HG03378 (cell line): ENCODE measurements around the gene CDC27.
A peak's percentile ranks its signal among the peaks of the same experiment; 100 is the strongest.
"Not testable (repeated sequence)": the region's sequence is repeated elsewhere in the genome, so short reads cannot be mapped to it uniquely, and the experiment has no call there.

Experiments used
- ATAC-seq: cut with Tn5 transposase; IDR thresholded peaks from one replicate; pipeline ENCODE4 v1.9.1; 2021; ENCODE audit warnings: mild to moderate bottlenecking, moderate library complexity; ENCODE audit not compliant: unreplicated experiment

CDC27 gene

DNA sequence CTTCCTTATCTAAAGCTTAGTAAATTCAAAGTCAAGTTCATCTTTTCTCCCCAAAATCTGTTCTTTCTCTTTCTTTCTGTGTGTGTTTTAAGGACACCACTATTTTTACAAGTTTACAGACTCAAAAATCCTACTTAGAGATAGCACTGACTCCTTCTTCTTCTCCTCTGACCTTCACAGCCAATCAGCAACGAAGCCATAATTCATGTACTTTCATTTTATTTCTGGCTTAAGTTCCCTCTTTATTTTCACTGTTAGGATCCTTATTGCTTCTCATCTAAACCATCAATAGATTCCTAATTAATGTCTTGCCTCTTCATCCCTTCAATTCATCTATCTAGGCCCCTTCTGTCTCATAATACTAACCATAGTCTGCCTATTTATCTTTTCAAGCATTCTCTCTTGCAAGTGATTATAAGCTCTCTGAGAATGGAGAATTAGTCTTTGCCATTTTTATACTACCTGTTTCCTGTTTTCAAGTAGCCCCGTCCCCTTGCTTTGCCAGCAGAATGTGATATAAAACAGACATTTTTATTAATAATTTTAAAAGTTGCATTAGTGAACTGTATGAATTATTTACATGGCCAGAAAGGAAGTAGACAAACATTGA lies 27.0 kb downstream of the CDC27 start:
- ATAC-seq, result no peak

- ATAC-seq, result no peak
These were observed 29.8 kb downstream of the CDC27 start for GRCh38 chr17:47159315-47159714.

GRCh38 chr17:47145351-47145750 lies 43.7 kb downstream of the CDC27 start:
- ATAC-seq, result no peak

- no peak for ATAC-seq
These were observed 53.9 kb downstream of the CDC27 start for GRCh38 chr17:47135235-47135634.

GRCh38 chr17:47134354-47134753 lies 54.7 kb downstream of the CDC27 start:
- ATAC-seq, result not testable (repeated sequence)

GRCh38 chr17:47131761-47132160 lies 57.3 kb downstream of the CDC27 start:
- ATAC-seq, result no peak

- ATAC-seq, result not testable (repeated sequence)
These were observed 62.3 kb downstream of the CDC27 start for GRCh38 chr17:47126835-47127234.

- ATAC-seq, result not testable (repeated sequence)
These were observed 65.8 kb downstream of the CDC27 start for GRCh38 chr17:47123262-47123661.

GRCh38 chr17:47120521-47121095 lies 68.5 kb downstream of the CDC27 start:
- no peak for ATAC-seq

DNA sequence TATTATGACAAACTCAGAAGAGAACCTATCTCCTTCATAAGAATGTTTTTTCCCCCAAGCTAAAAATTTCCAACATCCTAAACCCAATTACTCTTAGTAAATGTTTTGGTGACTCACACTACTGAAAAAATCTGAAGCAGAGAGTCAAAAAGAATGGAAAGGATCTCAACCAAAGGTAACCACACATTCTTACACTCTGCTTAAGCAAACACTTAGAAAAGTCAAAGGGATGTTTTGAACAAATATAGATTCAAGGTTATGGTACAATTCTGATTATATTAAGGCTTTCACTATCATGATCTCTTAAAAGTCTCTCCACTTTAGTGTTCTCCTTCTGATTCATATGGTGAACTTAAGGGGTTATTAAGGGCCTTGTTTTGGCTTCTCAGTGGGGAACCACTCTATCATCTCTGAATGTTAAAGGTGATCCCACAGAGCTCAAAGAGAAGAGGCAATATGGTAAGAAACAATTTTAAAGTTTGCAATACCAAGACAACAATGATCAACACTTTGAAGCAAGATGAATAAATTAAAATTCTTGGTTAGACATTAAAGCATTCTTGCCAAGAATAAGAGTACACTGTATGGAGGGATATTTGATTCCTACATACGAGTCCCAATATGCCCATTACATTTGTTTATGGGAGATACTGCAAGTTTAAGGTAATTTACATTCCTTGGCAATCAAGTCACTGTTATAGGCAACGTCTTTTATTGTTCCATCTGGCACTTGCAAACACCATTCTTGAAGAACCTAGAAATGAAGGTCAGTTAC lies 69.2 kb downstream of the CDC27 start:
- no peak for ATAC-seq

- ATAC-seq, result no peak
These were observed 71.7 kb downstream of the CDC27 start for GRCh38 chr17:47117386-47117785.

- ATAC-seq, result no peak
These were observed 83.0 kb downstream of the CDC27 start for GRCh38 chr17:47106130-47106529.

- ATAC-seq, result not testable (repeated sequence)
These were observed 83.8 kb downstream of the CDC27 start for GRCh38 chr17:47105246-47105645.

- ATAC-seq, result no peak
These were observed 86.2 kb downstream of the CDC27 start for GRCh38 chr17:47102914-47103313.

DNA sequence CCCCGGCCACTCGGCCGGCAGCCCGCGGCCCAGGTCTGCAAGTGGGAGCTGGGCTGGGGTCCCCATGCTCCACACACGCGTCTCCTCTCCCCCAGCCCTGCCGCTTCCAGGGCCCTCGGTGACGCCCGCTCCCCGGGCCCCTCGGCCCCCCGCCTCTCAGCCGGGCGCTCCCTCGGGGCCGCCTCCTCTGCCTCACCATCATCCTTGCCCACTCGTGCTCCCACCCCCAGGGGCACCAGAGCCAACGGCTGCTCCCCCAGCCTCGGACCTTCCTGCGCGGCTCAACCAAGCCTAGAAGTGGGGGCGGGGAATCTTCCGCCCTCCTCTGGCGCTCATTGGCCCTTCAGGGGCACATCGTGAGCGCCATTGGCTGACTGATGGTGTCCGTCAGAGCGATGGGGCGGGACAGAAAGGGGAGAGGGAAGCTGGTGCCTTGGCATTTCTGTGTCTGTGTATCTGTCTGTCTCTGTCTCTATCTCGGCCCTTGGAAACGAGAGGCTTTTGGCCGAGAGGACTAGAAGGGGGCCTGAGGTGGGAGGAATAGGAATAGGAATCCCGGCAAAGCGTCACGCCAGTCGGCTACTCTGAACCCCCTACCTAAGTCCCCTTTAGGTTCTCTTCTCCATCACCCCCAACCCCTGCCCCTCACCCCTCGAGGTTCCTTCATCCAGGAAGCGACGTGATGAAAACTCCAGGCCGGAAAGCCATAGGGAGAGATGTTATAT lies 88.9 kb downstream of the CDC27 start:
- peak; percentile 89 for ATAC-seq

- peak; percentile 10 for ATAC-seq
These were observed 89.6 kb downstream of the CDC27 start for GRCh38 chr17:47099451-47099986.

DNA sequence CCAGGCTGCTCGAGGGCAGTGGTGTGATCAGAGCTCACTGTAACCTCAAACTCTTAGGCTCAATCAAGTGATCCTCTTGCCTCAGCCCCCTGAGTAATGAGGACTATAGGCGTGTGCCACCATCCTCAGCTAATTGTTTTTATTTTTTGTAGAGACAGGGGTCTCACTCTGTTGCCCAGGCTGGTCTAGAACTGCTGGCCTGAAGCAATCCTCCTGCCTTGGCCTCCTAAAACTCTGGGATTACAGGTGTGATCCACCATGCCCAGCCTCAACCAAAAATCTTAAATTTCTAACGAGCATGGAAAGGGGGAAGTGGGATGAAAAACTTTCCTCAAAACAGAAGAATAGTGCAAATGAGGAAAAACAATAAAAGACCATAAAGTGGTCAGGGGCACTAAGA lies 92.8 kb downstream of the CDC27 start:
- ATAC-seq, result no peak

- no peak for ATAC-seq
These were observed 93.8 kb downstream of the CDC27 start for GRCh38 chr17:47095268-47095667.

- ATAC-seq, result no peak
These were observed 102.0 kb downstream of the CDC27 start for GRCh38 chr17:47087093-47087492.

DNA sequence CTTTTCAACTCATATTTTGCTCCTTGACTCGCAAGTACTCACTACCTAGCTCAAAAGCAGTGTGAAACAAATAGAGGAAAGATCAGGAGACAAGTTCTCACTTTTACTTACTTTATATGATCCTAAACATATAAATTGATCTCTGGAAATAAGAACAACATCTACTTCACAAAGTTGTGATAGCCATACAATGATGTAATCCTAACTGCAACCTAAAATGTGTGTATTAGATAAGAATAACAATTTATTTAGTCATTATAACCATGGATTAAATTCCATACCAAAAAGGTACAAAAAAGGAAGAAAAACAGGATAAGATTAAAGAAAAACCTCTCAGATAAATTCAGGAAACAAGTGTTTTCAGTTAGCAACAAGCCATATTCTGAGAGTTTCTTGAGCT lies 103.4 kb downstream of the CDC27 start:
- ATAC-seq, result no peak

DNA sequence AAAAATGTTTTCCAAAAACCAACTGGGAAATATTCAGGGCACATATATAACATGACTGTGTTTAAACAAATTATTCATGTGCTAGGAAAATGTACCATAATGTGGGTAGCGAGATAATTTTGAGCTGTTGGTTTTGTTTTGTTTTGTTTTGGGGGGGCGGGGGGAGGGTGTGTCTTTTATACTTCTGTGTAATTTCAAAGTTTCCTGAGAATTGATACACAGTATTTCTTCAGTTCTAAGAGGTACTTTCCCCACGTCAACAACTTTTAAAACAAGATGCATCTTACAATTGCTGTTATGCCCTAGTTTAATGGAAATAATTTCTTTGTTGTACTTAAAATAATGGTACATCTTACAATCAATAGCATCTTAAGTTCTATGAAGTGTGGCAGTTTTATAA lies 110.3 kb downstream of the CDC27 start:
- no peak for ATAC-seq
